Astrocyte of the cerebellum (primary cell): ENCODE measurements around the gene CCK.

ENCODE experiments used
- DNase-seq: peaks from one replicate; pipeline ENCODE4 v3.0.0-alpha.2; 2011; ENCODE audit warnings: low read depth
- H3K4me3 ChIP-seq: 2 replicates; pipeline ENCODE4 v1.5.1; 2011; ENCODE audit warnings: mild to moderate bottlenecking, low read depth, low read length, moderate library complexity
- in situ Hi-C: cut with HindIII; loops from 2 replicates; pipeline ENCODE4 v1.10.0; 2017; ENCODE audit warnings: low sequenced_read_pairs
- TF ChIP-seq, protein P1 (sequence below): IDR thresholded peaks from 2 replicates; pipeline ENCODE4 v1.5.1; 2012; ENCODE audit warnings: low read length, low read depth, moderate library complexity, mild to moderate bottlenecking; ENCODE audit errors: missing control alignments

The CCK gene

DNA sequence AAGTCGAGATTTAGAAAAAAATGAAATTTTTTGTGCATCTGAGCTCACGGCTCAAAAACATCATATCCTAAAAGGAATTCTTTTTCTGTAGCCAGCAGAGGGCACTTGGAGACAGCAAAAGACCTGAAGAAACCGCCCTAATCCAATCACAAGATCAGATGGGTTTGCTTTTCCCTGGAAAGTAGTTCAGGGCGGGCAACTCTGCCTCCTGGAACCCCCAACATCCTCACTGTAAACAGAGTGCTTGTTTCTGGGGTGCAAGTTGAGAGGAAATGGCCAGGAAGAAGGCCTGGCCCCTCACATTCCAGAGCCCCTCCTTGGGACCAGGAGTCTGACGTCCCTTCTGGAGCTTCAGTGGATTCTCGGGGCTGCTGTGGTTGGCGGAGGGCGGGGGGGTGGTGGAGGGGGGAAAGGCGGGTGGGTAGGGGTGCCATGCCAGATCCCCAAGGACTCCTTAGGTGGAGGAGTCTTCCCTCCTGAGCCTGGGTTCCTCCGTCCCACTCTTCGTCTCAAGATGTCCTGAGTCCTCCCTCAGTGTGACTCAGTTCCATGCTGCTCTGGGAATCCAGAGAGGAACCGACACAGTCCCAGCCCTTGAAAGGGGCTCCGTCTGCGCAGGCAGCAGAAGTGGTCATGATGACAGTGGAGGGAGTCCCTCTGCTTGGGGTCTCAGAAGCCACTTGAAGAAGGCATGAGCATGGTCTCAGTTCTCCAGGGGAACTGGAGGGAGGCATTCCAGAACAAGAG lies 35.9 kb downstream of the CCK start:
- in situ Hi-C loops, result no loop called here
- TF ChIP-seq, protein P1, sequence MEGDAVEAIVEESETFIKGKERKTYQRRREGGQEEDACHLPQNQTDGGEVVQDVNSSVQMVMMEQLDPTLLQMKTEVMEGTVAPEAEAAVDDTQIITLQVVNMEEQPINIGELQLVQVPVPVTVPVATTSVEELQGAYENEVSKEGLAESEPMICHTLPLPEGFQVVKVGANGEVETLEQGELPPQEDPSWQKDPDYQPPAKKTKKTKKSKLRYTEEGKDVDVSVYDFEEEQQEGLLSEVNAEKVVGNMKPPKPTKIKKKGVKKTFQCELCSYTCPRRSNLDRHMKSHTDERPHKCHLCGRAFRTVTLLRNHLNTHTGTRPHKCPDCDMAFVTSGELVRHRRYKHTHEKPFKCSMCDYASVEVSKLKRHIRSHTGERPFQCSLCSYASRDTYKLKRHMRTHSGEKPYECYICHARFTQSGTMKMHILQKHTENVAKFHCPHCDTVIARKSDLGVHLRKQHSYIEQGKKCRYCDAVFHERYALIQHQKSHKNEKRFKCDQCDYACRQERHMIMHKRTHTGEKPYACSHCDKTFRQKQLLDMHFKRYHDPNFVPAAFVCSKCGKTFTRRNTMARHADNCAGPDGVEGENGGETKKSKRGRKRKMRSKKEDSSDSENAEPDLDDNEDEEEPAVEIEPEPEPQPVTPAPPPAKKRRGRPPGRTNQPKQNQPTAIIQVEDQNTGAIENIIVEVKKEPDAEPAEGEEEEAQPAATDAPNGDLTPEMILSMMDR, result peak; percentile 63
- H3K4me3 ChIP-seq, result no peak overlapping the region
- DNase-seq, result peak; percentile 20

DNA sequence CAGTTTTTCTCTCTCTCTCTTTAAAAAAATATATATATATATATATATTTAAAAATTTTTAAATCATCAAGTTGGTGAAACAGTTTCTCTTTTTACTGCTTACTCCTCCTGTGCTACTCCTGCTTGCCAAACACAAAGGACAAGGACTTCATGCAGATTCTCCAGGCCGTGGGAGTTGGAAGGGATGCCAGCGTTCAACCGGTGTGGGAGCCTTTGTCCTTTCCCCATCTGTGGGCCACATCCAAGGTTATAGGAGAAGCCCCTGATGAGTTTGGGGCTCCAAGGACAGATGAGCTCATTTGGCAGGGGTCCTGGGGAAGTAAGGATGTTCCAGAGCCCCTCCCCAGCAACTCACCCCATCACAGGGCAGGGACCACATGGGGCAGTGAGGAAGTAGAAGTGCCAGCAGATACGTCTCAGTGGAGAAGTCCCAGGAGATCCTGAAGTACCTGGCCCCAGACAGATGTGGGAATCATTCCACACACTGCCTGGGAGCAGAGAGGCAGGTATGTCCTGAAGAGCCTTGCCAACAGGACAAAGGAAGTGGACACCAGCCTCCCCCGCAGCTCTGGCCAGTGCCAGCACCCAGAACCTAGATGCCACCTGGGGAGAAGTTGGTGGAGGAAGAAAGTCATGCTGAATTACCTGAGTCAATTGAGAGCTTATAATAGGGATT lies 36.6 kb downstream of the CCK start:
- in situ Hi-C loops, result no loop called here
- TF ChIP-seq, protein P1, result no peak
- no peak overlapping the region for H3K4me3 ChIP-seq
- no peak for DNase-seq

DNA sequence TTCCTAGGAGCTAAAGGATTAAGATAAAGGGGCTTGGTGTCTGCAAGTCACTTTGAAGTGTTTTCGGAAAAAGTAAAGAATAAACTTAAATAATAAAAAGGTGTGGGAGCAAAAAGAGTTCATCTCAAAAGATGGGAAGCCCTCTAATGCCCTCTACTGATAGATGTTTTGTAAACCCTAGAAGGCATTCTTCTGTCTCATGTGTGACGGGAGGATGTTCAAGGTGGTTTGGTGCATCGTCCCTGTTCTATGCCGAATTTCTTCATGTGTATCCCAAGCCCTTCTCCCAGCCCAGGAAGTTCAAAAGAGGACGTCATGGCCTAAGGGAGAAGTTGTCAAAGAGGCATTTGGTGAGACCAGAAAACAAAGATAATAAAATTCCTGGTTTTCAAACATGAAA lies 37.2 kb downstream of the CCK start:
- H3K4me3 ChIP-seq, result no peak overlapping the region
- in situ Hi-C loops, result no loop called here
- TF ChIP-seq, protein P1, result peak; percentile 28
- no peak for DNase-seq

DNA sequence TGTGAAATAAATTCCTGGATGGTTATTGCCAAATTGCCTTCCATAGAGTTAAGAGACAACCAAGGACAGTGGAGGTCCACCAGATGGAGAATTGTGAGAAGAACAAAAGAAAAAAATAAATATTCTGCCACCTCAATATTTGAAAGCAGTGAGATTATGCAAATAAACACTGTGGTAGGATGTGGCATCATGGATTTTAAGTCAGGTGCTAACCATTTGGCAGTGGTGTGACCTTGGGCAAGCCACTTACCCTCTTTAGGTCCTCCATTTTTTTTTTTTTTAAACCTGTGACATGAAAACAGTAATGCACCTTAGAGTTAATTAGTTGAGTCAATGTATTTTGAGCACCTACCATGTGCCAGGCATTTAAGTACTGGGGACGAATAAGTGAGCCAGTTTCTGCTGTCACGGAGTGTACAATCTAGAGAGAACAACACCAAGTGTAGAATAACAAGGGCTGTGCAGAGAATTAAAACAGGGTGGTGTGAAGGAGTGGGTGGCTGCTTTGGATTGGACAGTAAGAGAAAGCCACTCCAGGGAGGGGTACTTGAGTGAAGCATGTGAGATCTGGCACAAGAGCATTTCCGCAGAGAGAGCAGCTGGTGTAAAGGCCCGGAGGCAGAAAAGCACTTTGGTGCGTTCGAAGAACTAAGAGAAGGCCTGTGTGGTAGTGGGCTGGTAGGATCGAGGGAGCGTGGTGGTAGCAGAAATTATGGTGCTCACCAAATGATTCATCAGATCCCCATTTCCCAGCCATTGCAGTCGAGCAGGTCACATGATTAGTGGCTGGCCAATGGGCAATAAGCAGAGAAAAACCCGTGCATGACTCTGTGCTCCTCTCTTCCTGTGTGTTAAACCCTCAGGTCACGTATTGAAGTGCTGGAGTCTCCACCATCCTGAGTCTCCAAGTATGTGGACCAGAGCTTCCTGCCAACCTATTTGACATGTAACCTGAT lies 39.2 kb downstream of the CCK start:
- no peak for DNase-seq

DNA sequence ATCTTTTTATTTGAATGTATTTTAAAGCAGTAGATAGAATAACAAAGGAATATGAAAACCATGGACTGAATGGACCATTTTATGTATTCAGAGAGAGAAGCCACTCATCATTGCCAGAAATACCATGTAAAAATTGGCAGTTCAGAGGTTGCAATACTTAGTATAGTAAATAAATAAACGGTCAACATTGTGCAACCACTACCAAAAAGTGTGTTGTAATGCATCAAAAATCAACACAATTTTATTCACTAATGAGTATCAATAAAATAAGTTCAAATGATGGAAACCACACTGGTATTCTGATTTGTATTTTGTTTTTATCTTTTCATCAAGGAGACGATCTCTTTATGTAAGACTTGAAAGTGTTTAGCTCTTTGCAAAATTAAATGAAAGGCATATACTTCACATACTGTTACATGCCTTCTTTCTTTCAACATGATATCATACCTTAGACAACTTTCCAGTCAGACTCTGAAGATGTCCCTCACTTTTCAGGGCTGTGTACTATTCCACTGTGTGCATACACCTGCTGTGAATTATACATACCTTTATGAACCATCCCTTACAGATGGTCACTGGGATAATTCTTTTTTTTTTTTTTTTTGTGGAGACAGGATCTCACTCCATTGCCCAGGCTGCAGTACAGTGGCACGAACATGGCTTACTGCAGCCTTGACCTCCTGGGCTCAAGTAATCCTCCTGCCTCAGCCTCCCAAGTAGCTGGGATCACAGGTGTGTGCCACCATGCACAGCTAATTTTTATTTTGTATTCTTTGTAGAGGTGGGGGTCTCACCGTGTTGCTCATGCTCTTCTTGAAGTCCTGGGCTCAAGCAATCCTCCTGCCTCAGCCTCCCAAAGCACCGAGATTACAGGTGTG lies 40.3 kb downstream of the CCK start:
- in situ Hi-C loops, result no loop called here
- TF ChIP-seq, protein P1, result no peak

More for the DNA sequence above, 39.2 kb downstream of the CCK start:
- in situ Hi-C loops, result no loop called here
- H3K4me3 ChIP-seq, result no peak overlapping the region
- TF ChIP-seq, protein P1, result no peak

More for the DNA sequence above, 40.3 kb downstream of the CCK start:
- DNase-seq, result no peak
- H3K4me3 ChIP-seq, result no peak overlapping the region
